Jurkat, Clone E6-1 (cell line): ENCODE measurements around the gene ZFP92.

Experiments
- DNase-seq: peaks from one replicate; pipeline ENCODE4 v3.0.0-alpha.2; 2011; ENCODE audit warnings: low read depth, low spot score
- H3K4me3 ChIP-seq: 2 replicates; pipeline ENCODE4 v1.5.1; 2011; ENCODE audit warnings: mild to moderate bottlenecking, low read length, control low read depth, moderate library complexity

ZFP92 gene

DNA sequence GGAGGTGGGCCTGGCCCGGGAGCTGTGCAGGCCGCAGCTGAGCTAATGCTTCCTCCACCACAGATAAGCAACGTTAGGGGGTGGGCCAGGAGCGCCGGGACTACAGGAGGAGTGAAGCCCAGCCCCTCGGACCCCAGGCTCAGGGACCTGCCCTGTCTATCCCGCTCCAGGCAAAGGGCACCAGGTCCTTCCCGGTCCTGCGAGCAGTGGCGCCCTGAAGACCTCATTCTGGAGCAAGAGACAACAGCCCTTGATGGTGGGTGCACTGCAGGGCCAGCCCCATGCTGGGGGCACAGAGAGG is 35.3 kb downstream of the ZFP92 start:
- H3K4me3 ChIP-seq = no peak overlapping the region
- DNase-seq = no peak

DNA sequence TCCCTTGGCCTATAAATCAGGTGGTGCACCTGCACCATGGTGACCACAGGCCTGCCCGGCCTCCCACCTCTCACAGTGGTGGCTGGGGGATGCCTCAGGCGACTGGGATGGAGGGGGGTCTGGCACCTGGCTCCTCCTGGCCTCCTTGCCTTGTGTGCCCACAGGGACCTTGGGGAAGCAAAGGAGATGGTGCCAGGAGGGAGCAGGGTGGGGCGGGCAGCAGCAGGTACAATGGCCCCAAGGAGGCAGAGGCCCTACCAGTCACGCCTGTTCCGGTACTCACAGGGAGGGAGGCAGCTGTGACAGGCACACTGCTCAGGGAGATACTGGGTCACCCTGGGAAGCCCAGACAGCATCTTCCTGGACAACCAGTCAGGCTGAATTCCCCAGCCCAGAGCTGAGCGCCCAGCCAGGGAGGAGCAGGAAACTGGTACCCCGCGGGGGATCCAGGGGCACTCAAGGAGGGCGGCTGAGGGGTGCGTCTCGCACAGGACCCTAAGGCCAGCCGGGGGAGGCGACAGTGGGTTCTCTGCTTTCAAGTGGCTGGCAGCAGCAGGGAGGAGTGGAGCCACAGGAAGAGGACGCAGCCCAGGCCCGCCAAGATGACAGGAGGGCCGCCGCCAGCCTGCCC is 35.8 kb downstream of the ZFP92 start:
- H3K4me3 ChIP-seq = no peak overlapping the region
- no peak for DNase-seq

DNA sequence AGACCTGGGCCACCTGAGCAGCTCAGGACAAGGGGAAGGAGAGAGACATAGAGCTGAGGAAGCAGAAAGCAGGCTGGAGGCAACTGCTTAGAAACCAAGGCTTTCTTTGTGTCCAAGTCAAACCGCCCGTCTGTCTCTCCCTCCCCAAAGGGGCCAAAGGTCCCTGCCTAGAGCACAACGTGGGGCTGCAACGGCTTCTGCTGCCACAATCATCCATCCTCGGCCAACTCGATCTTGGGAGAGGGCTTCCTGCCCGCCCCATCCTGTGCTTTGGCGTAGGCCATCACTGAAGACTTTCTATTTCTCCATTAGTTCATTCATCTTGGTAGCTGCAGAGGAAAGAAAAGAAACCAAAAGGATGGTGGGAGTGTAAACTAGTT is 36.3 kb downstream of the ZFP92 start:
- DNase-seq = no peak
- no peak overlapping the region for H3K4me3 ChIP-seq

DNA sequence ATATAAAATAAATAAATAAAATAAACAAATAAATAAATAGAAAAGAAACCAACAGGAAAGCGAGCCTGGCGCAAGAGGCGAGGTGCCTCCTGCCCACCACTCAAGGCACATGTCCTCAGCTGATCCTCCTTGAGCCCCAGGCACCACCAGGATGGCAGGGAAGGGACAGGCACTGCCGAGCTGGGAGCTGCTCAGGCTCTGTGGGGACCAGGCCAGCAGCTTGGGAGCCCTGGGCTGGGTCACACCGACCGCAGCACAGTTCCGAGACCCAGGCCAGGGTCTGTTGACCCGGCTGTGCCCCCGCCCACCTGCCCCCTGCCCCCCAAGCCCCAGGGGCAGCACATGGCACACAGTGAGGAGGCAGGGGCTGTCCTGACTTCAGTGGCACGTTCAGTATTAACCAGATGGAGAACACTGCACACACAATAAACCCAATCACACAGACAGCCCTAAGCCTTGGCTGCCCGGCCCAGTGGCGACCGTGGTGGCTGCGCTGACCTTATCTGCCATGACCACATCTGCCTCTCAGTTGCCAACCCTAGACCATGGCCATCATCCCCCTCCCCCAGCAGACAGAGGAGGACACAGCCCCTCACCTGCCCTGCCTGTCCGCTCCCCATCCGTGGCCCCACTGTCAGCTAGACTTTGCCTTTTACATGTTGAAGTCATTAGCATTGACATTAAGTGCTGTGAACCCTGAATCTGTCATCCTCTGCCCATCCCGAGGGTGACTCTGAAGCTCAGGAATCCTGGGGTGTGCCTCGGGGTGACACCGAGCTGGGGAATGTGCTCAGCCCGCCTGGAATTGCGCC is 37.5 kb downstream of the ZFP92 start:
- no peak overlapping the region for H3K4me3 ChIP-seq
- DNase-seq = no peak

DNA sequence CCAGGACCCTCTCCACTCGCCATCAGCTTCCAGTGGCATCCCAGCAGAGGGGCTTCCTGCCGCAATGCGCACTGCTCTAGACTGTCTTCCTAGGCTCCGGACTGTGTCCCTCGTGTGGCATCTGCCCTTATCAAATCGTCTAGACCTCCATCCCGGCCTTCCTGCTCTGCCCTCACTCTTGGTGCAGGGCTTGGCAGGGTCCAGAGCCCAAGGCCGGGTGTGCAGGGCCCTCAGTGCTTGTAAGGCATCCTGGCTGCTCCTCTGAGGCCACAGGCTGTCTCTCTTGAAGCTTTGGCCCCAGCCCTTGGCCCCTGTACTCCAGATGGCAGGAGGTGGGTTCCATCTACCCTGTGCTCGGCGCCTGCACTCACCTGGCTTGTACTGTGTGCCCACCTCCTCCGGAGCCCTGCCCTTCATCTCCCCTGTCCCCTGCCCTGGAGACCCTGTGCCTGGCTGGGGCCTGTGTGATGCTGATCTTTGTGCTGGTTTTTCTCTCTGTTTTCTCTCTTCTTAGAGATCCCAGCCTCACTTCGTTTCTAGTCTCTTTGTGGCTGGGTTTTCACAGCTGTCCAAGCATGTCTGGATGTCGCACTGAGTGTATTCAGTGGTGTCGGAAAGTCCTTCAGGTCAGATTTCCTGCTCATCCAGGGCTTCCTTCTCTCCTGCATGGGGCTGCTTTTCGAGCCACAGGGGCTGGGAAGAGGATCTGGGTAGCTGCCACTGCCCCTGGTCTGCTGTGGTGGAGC is 38.3 kb downstream of the ZFP92 start:
- H3K4me3 ChIP-seq = no peak overlapping the region
- DNase-seq = no peak

DNA sequence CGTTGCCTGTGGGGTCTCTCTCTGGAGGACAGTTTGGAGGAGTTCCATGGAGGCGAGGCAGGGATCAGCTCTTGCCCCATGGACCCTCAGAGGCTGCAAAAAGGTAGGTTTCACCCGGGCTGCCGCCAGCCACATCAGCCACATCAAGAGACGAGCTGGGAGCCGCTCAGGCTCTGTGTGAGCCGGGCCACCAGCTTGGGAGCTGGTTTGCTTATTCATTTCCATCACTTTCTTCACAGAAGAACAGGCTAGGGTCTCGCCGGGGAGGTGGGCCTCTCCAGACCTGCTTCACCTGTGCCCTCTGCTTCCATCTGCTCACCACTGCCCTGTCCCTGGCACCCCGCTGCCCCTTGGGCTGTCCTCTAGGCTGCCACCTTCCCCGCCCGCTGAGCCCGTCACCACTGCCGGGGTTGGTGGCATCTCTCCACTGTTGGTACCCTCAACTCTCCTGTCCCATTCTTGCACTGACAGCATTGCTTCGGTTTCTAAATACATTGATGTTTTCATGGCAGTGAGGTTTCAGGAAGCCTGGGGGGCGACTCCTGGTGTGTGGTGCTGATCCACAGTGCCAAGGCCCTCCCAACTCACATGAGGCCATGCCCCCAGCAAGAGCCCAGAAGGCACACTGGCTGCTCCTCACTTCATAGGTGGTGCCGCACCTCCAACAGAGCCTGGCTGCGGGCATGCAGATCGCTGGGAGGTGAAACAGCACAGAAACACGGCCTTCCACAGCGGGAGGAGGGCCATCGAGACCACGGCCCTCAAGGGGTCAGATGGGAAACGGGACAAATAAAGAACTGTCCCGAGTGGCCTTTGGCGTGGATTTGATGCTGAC is 39.1 kb downstream of the ZFP92 start:
- no peak overlapping the region for H3K4me3 ChIP-seq
- no peak for DNase-seq

DNA sequence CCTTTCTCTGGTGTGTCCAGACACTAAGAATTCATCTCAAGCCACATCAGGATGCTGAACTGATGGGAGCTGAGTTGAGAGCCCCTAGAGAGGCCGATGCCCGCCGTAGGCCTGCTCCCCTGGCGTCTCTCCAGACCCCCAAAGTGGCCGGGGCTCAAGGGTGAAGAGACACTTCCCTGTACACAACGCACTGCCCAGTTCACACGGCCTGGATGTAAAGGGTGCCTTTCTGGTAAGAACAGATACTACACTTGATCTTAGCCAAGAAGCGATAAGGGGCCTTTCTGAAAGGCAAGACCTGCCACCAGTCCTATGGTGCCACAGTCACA is 39.6 kb downstream of the ZFP92 start:
- DNase-seq = no peak

DNA sequence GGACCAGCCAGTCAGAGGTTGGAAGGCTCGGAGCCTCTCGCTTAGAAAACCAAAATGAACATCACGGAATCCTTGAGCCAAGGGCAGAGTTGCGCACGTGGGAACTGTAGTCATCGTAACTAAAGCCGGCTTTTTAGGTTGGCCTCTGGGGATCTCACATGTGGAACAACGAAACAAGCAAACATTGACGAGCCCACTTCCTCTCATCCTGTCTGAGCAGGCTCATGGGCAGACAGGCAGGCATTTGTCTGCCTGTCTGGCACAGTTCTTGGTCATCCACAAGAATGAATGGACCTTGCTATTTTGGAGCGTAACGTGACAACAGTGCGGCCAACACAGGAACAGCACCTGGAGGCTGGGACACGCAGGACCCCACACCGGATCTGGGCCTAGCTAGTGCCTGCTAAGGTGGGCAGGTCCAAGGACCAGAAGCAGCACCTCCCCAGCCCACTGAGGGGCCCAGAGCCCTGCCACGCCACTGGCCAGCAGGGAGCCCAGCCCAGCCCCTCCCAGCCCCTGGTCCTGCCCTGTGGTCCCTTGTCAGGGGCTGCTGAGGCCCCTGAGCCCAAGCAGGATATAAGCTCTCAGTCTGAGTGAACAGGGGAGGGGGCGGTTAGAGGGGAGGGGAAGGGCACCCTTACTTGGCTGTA is 43.8 kb downstream of the ZFP92 start:
- no peak overlapping the region for H3K4me3 ChIP-seq
- DNase-seq = no peak

More for the DNA sequence above, 39.6 kb downstream of the ZFP92 start:
- no peak overlapping the region for H3K4me3 ChIP-seq

DNA sequence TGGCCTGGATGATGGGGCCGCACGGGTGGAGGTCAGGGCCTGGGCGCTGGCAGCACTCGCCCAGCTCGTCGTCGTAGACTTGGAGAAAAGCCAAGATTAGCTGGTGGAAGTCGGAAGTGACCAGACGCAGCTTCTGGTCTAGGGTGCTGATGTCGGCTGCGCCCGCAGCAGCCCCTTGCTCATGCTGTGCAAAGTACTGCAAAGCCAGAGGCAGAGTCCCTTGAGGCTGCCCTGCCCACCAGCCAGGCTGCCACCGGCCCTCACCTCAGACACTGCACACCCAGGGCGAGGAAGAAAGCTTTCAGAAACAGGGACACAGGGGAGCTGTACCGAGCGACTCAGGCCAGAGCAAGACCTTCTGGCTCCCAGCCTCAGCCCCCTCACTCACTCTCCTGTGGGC is 44.3 kb downstream of the ZFP92 start:
- H3K4me3 ChIP-seq = no peak overlapping the region
- no peak for DNase-seq

DNA sequence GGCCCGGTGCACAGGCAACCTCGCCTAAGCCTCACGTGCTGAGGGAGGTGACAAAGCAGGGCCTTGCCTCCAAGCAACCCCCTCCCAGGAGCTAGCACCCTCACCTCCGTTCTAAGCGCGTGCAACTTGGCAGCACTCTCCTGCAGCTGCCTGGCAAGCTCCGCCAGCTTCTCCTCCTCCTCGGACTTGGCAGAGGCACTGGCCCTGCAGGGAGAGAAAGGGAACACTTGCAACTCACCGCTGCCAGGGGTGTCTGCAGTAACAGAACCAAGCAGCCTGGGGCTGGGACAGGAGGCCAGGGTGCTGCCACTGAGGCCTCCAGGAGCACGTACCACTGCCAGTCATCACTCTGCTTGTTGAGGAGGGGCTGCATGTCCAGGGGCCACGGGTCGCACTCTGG is 44.9 kb downstream of the ZFP92 start:
- no peak for DNase-seq
- no peak overlapping the region for H3K4me3 ChIP-seq

DNA sequence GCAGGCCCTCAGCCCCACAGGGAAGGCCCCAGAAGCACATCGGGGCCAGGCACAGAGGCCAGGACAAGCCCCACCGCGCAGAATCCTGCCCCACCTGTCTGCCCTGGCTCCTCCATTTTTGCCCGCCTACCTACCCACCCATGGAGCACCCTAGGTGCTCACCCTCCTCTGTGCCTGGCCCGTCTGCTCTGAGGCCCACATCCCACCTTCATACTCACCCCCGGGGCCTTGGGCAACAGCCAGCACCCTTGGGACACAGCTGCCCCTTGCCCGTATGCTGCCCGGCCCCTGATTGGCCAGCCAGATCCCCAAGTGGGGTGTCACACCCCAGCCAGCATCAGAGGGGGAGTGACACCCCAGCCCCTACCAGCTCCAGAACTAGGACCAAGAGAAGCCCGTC is 45.4 kb downstream of the ZFP92 start:
- DNase-seq = no peak
- no peak overlapping the region for H3K4me3 ChIP-seq

DNA sequence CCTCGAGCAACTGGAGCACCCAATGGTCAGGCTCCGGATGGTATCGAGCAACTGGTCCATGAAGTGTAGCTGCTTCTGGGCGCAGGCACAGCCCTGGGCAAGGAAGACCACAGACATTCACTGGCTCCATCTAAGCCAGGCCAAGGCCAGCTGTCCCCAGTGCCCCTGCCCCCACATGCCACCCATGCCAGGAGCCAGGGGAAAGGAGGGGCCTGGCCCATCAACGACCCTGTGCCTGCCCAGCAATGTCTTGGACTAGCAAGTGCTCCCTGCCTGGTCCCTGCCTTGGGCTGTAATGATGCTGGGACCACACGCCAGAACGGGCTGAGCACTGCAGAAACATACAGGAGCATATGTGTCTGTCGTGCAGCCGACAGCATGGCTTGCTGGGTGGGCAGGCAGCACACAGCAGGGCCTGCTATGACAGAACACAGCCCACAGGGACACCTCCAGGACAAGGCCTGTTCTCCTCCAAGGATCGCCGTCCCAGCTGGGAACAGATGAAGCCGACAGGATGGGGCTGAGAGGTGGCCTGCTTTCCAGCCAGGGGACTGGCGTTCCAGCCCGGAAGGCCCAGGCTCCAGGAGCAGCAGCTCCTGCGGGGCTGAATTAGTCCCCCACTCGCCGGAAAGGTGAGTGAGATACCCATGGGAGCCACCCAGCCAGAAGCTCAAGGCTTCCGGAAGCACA is 46.0 kb downstream of the ZFP92 start:
- no peak overlapping the region for H3K4me3 ChIP-seq
- DNase-seq = no peak

DNA sequence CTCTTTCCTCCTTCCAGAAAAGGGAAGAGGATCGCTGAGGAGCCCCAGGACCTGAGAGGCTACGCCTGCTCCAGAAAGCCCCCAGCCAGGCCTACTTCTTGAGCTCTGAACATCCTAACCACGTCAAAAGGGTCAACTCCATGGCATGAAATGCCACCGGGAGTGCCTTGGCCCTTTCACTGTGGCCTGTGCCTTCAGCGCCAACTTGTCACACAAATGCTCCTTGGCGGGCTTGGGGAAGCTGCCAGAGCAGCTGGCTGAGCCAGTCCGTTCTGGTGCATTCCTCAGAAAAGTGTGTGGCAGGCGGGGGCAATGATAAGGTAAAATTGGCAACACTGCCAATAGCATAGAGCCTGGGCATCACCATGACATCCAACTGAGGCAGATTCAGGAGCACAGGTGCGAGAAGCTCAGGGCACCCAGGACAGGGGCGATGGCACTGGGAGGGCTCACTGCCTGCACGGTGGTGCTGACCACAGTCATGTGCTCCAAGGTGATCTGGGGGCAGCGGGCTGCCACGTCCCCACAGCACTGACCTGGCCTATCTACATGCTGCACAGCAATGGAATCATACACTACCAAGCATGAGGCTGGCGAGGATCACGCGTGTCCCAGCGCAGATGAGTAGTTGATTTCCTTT is 46.7 kb downstream of the ZFP92 start:
- H3K4me3 ChIP-seq = no peak overlapping the region
- DNase-seq = no peak

DNA sequence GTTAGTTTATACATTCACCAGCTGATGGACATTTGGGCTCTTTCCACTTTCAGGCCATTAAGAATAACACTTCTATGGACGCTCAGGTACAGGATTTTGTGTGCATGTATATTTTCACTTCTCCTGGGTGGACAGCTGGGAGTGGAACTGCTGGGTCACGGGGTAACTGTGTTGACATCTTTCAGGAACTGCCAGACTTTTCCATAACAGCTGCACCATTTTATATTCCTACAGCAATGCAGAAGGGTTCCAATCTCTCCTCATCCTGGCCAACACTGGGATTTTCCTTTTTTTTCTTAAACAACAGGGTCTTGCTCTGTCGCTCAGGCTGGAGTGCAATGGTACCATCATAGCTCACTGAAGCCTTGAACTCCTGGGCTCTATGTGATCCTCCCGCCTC is 47.2 kb downstream of the ZFP92 start:
- no peak overlapping the region for H3K4me3 ChIP-seq
- no peak for DNase-seq

DNA sequence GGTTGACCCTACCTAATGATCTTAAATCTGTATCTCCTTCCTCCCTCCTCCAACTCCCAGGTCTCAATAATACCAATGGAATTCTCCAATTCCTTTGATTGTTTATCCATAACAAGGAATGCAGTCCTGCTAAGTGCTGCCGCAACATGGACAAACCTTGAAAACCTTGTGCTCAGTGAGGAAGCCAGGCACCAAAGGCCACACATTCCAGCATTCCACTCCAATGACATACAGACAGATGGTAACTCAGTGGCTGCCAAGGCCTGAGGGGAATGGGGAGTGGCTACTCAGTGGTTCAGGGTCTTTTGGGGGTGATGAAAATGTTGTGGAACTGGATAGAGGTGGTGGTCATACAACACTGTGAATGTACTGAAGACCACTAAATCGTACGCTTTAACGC is 48.7 kb downstream of the ZFP92 start:
- no peak overlapping the region for H3K4me3 ChIP-seq
- DNase-seq = no peak

DNA sequence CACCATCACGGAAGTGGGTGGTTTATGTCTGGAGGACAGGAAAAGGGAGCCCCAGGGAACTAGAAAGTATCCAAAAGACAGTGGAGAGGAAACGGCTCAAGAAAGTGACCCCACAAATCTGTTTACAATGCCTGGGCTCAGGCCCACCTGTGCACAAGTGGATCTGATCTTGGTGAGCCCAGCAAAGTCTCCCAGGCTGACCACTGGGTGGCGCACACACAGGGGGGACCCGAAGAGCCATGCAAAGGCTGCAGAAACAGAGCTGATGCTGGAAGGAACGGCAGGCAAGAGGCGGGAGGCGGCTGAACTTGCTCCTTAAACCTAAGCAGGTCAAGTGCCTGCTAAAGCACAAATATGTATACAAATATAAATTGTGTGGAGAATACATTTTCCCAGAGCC is 49.6 kb downstream of the ZFP92 start:
- no peak for DNase-seq
- H3K4me3 ChIP-seq = no peak overlapping the region
